Measurements from ENCODE around the gene MICAL2. TPM values are rescaled to one million over a fixed set of nuclear protein-coding genes. Genes with fewer than 3 reads are reported as not detected.

The MICAL2 gene
- polyA plus RNA-seq, 3 donors: 7.9 to 13.2 (median 9.8) TPM

DNA sequence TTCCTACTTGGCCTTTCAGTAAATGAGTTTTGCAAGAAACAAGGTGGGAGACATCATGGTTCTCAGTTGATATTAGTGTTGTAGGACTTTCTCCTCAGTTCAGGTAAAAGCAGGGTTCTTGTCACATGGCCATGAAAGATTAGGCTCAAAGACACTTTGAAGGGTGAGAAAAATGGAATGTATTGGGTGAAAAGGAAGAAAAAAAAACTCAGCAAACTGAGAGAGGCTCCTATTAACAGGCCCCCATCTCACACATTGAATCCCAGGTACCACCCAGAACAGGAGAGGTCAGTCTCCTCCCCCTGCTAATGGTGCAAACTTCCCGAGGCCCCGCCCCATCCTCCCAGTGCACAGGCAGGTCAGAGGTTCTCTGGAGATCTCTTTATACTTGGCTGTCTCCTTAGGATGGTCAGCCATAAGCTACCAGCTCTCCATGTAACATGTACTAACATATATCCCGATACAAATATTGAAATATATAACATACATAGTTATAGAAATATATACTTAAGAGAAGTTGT is 62.2 kb downstream of the MICAL2 start:
- no peak overlapping the region for H3K27ac ChIP-seq (ENCODE audit: low read depth, low read length)
- 84 to 85% (median 85%) methylated on average over 3 of the region's 3 CpGs for WGBS, 3 donors

DNA sequence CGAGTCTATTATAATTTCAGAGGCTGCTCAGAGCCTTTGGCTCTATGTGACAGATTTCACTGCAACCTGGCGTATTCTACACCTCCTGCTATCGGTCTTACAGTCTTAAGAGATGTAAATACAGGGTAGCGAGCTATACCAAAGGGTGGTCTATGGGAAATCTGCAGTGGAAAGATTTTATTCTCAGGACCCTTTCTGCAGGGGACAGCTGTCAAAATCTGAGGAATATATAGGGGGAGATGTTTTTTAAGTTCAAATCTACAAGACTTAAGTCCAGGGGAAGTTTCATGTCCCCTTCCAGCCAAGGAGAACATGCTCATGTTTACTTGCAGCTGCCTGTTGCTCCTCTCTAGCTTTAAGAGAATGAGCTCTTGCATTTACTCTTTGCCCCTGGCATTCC is 62.7 kb downstream of the MICAL2 start:
- no peak overlapping the region for H3K27ac ChIP-seq (ENCODE audit: low read depth, low read length)
- WGBS, 3 donors: 93 to 95% (median 93%) methylated on average over 4 of the region's 4 CpGs

DNA sequence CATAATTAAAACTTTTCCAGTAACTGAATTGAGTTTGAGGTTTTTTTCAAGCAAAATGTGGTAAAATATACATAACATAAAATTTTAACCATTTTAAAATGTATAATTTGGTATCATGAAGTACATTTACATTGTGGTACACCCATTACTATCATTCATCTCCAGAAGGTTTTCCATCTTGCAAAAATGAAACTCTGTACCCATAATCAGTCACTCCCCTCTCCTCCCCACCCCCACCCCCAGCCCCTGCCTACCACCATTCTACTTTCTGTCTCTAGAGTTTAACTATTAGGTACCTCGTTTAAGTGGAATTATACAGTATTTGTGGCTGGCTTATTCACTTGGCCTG is 63.7 kb downstream of the MICAL2 start:
- no peak overlapping the region for H3K27ac ChIP-seq (ENCODE audit: low read depth, low read length)
- WGBS, 3 donors: 44 to 66% (median 54%) methylated on average over 1 of the region's 1 CpG

DNA sequence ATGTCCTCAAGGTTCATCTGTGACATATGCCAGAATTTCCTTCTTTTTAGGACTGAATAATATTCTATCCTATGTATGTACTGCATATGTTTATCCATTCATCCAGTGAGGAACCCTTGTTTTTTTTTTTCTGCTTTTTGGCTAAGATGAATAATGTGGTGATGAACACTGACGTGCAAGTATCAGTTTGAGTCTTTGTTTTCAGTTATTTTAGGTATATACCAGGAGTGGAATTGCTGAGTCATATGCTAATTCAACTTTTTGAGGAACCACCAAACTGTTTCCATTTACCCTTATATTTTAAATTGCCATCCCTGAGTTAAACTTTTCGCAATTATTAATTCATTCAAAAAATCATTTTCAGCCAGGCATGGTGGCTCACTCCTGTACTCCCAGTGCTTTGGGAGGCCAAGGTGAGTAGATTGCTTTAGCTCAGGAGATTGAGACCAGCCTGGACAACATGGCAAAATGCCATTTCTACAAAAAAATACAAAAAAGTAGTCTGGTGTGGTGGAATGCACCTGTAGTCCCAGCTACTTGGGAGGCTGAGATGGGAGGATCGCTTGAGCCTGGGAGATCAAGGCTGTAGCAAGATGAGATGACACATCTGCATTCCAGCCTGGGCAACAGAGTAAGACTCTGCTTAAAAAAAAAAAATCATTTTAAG is 64.2 kb downstream of the MICAL2 start:
- no peak overlapping the region for H3K27ac ChIP-seq (ENCODE audit: low read depth, low read length)
- WGBS, 3 donors: 71 to 94% (median 73%) methylated on average over 3 of the region's 3 CpGs

DNA sequence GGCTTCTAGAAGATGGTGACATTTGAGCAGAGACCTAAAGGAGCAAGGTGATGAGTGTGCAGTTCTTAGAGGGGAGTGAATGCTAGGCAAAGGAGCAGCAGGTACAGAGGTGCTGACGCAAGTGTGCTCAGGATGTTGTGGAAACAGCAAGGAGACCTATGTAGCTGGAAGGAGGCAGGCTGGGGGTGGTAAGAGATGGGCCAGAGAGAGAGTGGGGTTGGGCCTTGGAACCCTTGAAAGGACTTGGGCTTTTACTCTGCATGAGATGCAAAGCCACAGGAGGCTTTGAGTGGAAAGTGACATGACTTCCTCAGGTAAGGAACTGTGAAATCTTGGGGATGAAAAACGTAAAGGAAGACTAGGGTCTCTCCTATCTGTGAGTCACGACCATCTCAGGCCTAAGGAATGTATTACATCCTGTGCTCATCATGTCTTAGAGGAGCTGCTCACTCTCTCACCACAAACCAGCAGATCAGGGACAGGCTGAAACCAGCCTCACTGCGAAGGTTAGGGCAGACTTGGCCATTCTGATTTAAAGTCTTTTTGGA is 65.4 kb downstream of the MICAL2 start:
- 36 to 74% (median 43%) methylated on average over 4 of the region's 4 CpGs for WGBS, 3 donors
- no peak overlapping the region for H3K27ac ChIP-seq (ENCODE audit: low read depth, low read length)

DNA sequence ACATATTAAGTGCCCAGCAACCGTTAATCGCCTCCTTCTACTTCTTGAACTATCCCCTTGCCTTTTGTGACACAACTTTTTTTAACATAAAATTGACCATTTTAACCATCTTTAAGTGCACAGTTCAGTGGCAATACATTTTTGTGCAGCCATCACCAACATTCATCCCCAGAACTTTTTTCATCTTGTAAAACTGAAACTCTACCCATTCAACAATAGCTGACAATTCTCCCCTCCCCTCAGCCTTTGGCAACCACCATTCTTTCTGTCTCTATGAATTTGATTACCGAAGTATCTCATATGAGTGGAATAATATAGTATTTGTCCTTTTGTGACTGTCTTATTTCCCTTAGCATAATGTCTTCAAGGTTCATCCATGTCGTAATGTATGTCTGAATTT is 66.0 kb downstream of the MICAL2 start:
- WGBS, 3 donors: 95 to 97% (median 96%) methylated on average over 4 of the region's 4 CpGs
- no peak overlapping the region for H3K27ac ChIP-seq (ENCODE audit: low read depth, low read length)

DNA sequence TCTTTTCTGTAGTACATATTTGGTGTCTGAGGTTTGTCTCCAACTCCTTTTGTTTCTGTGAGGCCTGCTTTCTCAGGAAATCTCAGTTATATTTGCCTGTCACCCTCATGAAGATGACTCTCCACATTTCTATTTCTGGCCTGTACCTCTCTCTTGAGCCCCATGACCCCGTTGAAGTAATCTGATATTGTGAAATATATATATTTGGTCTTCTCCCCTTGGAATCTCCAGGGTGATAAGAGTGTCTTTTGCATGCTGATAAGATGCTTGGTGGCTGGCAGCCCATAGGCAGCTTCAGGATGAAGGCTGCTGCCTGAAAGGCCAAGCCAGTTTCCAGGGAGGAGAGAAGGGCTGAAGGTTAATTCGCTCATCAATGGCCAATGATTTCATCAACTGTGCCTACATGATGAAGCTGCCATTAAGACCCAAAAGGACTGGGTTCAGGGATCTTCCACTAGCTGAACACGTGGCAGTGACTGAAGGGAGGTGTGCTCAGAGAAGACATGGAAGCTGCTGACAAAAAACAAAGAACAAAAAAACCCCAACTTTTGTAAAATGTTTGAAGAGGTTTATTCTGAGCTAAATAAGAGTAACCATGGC is 67.4 kb downstream of the MICAL2 start:
- WGBS, 3 donors: 51 to 77% (median 67%) methylated on average over 3 of the region's 3 CpGs
- no peak overlapping the region for H3K27ac ChIP-seq (ENCODE audit: low read depth, low read length)

DNA sequence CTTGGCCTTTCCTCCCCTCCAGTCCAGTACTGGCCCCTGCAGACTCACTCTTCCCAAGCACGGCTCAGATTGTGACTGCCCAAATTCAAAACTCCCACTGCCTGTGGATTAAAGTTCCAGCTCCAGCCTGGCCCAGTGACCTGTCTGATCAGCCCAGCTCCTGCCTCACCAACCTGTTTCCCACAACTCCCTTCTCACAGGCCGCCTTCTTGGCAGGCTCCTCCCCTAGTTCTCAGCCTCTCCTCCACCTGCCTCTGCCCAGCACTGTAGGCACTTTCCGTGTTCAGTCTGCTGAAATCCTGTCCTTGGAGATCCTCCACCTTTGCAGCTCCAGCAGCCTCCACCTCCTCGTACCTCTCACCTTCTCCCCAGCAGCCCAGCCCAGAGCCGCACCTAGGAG is 68.6 kb downstream of the MICAL2 start:
- H3K27ac ChIP-seq (ENCODE audit: low read depth, low read length): no peak overlapping the region
- WGBS, 3 donors: 33 to 85% (median 82%) methylated on average over 5 of the region's 5 CpGs

DNA sequence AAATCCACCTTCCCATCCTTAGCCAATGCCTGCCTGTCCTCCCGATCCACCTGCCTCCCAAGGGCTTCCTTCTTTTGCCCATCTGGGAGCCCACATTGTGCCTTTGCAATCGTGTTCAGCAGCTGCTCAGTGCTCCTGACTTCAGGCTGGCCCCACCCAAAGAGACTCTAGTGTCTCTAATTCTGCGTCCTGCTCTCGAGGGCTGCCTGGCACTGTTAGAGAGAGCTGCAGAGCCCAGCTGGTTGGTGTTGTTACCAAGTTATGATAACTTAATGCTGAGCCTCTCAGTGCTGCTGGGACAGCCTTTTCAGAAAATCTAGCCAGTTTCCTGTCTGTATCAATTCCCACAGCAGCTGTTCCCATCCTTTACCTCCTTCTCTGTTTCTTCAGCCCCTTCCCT is 69.1 kb downstream of the MICAL2 start:
- H3K27ac ChIP-seq (ENCODE audit: low read depth, low read length): no peak overlapping the region
- WGBS, 3 donors: 40 to 79% (median 77%) methylated on average over 4 of the region's 4 CpGs

DNA sequence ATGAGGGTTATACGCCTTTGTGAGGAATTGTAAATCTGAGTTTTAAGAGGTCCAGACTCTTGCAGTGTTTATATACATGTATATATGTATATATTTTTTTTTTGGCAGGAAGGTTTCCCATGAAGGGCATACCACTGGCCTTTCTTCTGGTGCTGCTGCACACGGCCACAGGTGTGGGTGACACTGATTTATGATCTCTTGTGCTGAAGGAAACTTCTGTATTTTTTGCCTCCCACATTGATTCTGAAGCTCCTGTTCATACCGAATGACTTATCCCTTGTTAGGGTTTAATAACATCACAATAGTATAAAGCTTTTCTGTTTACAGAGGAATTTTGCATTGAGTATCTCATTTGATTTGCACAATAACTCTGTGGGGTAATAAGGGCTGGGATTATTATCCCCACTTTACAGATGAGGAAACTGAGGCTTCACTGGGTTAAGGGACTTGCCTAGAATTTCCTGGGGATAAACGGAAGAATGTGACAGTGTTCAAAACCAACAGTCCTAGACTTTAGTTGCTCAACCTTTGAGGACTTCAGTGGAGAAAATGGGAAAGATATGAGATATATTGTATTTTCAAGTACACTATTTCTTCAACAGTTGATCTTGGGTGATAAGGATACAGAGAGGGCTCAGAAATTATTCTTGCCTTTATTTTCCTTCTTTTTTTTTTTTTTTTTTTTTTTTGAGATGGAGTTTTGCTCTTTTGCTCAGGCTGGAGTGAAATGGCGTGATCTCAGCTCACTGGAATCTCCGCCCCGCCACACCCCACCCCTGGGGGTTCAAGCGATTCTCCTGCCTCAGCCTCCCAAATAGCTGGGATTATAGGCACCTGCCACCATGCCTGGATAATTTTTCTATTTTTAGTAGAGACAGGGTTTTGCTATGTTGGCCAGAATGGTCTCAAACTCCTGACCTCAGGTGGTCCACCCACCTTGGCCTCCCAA is 70.1 kb downstream of the MICAL2 start:
- H3K27ac ChIP-seq (ENCODE audit: low read depth, low read length): no peak overlapping the region
- 74 to 82% (median 76%) methylated on average over 8 of the region's 8 CpGs for WGBS, 3 donors

DNA sequence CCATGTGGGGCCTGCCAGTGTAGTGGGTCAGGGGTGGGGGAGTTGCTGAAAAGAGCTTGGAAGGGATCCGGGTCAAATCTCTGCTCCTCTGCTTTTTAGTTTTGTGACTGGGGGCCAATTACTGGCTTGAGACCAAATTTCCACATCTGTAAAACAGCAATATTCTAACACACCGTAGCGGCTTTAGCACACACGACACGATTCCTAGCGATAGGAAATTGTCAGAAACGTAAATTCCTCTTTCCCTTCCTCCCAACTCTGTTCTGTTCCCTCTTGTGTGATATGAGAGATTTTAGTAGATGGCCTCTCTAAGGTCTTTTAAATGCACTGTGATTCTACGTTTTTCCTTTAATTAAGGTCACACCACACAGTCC is 71.9 kb downstream of the MICAL2 start:
- WGBS, 3 donors: 58 to 76% (median 60%) methylated on average over 8 of the region's 8 CpGs
- H3K27ac ChIP-seq (ENCODE audit: low read depth, low read length): no peak overlapping the region

DNA sequence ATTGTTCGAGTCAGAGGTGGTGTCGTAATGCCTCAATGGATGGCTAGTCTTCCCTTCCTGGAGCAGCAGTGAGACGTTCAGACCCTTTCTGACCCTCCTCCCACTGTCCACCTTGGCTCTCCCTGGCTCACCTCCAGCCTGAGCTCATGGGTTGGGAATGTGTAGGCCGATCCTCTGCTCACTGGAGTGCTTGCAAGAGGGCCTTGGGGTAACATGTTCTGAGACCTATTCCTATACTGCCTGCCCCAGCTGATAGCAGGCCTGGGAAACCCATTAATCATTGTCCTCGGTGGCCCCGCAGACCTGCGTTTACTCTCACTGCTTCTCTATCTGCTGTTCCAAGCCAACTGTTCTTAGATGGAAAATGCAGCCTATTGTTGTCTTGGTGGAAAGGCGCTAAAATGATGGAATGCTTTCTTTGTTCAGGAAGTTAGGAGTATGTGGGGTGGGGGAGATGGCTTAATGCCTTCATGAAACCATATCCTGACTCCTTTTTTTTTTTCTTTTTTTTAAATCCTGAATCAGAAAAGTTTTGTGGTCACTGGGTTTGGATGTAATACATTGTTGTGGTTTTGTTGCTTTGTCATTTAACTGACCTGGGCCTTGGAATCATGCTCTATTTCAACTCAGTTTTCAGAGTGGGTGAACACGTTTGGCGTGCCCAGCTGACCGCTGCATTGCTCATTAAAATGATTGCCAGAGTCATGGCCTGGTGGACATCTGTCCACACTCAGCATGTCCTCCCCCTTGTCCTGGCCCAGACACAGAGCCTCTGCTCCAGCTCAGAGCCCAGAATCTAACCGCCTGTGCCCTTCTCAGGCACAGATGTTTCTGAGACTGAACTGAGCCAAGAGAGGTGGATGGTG is 72.5 kb downstream of the MICAL2 start:
- 50 to 57% (median 52%) methylated on average over 12 of the region's 12 CpGs for WGBS, 3 donors
- H3K27ac ChIP-seq (ENCODE audit: low read depth, low read length): no peak overlapping the region

DNA sequence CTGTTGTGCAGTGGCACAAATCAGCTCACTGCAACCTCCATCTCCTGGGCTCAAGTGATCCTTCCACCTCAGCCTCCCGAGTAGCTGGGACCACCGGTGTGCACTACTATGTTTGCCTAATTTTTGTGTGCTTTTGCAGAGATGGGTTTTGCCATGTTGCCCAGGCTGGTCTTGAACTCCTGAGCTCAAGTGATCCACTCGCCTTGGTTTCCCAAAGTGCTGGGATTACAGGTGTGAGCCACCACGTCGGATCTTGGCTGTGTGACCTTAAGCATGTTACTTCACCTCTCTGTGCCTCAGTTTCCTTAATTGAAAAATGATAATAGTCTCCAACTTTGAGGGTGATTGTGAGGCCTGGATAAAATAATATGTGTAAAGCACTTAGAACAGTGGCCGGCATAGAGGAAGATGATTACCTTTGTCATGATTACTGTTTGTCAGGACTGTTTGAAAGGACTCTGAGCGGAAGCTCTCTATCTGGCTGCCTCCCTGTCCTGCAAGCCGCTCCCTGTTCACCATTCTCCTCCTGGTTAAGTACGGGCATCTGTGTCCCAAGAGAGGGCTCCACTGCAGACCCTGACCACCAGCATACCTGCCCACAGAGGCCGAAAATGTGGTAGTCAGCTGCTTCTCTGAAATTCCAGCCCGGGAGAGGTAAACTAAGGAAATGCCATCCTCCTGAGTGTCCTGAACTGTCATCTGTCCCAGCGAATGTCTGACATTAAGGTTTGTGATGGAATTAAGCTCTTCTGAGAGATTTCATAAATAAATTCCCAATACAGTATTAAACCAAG is 73.6 kb downstream of the MICAL2 start:
- 93 to 97% (median 96%) methylated on average over 12 of the region's 12 CpGs for WGBS, 3 donors
- no peak overlapping the region for H3K27ac ChIP-seq (ENCODE audit: low read depth, low read length)

DNA sequence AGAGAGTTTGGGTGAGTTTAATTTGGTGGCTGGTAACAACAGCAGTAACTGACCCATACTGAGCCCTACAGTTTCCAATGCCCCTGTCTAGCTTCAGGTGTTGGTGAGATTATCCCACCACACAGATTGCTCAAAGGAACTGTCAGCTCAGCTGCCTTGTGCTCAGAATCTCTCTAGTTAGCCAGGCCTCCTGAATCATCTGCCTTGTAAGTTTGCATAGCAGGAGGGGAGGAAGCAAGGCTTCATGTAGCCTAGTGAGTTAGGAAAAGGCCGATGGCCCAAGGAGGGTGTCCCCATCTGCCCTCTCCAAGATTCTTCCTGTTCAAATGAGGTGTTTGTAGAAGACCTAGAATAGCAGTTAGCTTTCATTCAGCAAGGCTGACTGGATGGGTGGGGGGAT is 74.3 kb downstream of the MICAL2 start:
- 89 to 100% (median 95%) methylated on average over 1 of the region's 1 CpG for WGBS, 3 donors
- H3K27ac ChIP-seq (ENCODE audit: low read depth, low read length): no peak overlapping the region

DNA sequence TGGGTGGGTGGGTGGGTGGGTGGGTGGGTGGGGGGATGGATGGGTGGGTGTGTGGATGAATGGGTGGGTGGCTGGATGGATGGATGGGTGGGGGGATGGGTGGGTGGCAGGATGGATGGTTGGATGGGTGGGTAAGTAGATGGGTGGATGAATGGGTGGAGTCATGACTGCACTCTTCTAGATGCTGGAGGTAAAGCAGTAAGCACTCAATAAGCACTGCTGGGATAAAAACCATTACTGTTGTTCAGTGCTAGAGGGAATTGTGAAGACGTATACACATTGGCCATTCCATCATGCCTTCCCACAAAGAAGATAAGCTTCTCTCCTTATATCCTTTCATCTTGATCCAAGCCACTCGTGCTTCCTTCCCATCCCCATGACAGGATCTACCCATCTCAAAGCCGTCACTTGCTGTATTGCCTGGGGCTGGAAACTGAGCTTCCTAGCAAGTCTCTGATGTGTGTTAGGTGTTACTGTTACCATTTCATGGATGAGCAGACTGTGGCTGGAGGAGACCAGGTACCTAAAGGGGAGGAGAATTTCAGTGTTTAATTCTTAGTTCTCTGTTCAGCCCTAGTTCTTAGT is 74.8 kb downstream of the MICAL2 start:
- H3K27ac ChIP-seq (ENCODE audit: low read depth, low read length): no peak overlapping the region
- 91 to 96% (median 93%) methylated on average over 3 of the region's 3 CpGs for WGBS, 3 donors

DNA sequence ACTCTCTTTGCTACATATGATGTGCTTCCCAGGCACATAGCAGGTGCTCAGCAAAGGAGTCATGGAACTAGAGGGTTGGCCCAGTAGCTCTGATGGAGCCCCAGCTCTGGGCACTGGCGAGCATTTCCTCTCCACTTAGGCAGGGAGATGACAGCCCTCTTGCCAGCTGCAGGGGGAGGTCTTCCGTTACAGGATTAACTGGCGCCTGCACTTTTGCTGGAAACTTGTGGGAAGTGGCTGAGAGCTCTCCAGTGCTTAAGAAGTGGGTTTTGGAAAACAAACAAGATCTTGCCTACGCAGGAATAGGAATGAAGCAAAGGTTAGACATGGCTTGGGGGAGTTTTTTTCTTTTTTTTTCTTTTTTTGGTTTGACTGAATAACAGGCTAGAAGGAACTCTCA is 75.5 kb downstream of the MICAL2 start:
- WGBS, 3 donors: 68 to 84% (median 69%) methylated on average over 4 of the region's 4 CpGs
- no peak overlapping the region for H3K27ac ChIP-seq (ENCODE audit: low read depth, low read length)

DNA sequence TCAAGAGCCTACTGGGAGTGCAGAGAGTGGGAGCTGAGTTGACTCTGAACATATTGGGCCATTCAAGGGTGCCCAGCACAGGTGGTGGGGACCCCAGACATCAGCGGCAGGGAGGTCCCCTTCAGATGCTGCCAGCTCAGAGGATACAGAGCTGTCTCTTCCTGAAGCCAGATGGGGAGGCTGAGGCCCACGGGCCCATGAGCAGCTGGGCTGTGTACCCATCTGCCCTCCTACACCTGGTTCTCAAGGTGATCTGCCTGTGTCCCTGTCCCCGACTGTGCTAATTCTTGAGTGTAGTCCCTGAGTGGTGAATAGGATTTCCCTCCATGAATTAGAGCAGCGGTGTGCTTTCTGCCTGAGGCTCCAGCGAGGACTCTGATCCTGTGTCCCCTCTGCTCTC is 76.3 kb downstream of the MICAL2 start:
- H3K27ac ChIP-seq (ENCODE audit: low read depth, low read length): no peak overlapping the region
- WGBS, 3 donors: 88 to 93% (median 91%) methylated on average over 5 of the region's 5 CpGs

Data from adipose tissue (tissue), 3 donors.